ENCODE measurements around the gene TMEM229B. TPM values are rescaled to one million over a fixed set of nuclear protein-coding genes. Genes with fewer than 3 reads are reported as not detected.

The TMEM229B gene
- total and polyA plus RNA-seq, 2 of the 4 experiments (the other 2 are of a cell fraction), result under 0.01 TPM; not detected in 1

DNA sequence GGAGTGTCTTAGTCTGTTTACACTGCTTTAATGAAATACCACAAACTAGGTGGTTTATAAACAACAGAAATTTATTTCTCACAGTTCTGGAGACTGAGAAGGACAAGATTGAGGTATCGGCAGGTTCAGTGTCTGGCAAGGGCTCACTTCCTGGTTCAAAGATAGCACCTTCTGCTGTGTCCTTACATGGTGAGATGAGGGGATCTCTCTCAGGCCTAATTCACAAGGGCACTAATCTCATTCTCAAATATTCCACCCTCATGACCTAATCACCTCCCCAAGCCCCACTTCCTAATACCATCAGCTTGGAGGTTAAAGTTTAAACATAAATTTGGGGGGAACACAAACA, 41.5 kb downstream of the TMEM229B start:
- ATAC-seq (ENCODE audit: low read depth) (no peak), DNase-seq (no peak)
- no peak overlapping the region for H3K23ac ChIP-seq (ENCODE audit: low read depth, low read length)
- no peaks in the 10 kb centered on the region for H4K20me1 ChIP-seq (ENCODE audit: insufficient read depth, low read length)
- no peak overlapping the region for H2BK5ac ChIP-seq (ENCODE audit: low read depth, low read length, poor library complexity, severe bottlenecking)
- TF ChIP-seq RAD21 (IDR thresholded peaks at IDR 0.05; ENCODE audit: low read length), result no peak
- TF ChIP-seq, protein P1, sequence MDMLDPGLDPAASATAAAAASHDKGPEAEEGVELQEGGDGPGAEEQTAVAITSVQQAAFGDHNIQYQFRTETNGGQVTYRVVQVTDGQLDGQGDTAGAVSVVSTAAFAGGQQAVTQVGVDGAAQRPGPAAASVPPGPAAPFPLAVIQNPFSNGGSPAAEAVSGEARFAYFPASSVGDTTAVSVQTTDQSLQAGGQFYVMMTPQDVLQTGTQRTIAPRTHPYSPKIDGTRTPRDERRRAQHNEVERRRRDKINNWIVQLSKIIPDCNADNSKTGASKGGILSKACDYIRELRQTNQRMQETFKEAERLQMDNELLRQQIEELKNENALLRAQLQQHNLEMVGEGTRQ (IDR thresholded peaks at IDR 0.05; ENCODE audit: low read depth, low read length), result no peak
- TF ChIP-seq RCOR1 (IDR thresholded peaks at IDR 0.05; ENCODE audit: insufficient replicate concordance, low read length), result no peak
- TF ChIP-seq MAZ (IDR thresholded peaks at IDR 0.05; ENCODE audit: borderline replicate concordance, low read depth, low read length), result no peak
- no peak for TF ChIP-seq CHD1 (IDR thresholded peaks at IDR 0.05; ENCODE audit: low read depth, low read length)
- no peak for TF ChIP-seq SMC3 (IDR thresholded peaks at IDR 0.05; ENCODE audit: low read depth, low read length)
- no peak for TF ChIP-seq RFX5 (IDR thresholded peaks at IDR 0.05; ENCODE audit: low read depth, low read length)
- TF ChIP-seq, protein P2, sequence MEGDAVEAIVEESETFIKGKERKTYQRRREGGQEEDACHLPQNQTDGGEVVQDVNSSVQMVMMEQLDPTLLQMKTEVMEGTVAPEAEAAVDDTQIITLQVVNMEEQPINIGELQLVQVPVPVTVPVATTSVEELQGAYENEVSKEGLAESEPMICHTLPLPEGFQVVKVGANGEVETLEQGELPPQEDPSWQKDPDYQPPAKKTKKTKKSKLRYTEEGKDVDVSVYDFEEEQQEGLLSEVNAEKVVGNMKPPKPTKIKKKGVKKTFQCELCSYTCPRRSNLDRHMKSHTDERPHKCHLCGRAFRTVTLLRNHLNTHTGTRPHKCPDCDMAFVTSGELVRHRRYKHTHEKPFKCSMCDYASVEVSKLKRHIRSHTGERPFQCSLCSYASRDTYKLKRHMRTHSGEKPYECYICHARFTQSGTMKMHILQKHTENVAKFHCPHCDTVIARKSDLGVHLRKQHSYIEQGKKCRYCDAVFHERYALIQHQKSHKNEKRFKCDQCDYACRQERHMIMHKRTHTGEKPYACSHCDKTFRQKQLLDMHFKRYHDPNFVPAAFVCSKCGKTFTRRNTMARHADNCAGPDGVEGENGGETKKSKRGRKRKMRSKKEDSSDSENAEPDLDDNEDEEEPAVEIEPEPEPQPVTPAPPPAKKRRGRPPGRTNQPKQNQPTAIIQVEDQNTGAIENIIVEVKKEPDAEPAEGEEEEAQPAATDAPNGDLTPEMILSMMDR (conservative IDR thresholded peaks at IDR 0.05; ENCODE audit: low read depth, low read length), result no peak
- TF ChIP-seq, protein P3, sequence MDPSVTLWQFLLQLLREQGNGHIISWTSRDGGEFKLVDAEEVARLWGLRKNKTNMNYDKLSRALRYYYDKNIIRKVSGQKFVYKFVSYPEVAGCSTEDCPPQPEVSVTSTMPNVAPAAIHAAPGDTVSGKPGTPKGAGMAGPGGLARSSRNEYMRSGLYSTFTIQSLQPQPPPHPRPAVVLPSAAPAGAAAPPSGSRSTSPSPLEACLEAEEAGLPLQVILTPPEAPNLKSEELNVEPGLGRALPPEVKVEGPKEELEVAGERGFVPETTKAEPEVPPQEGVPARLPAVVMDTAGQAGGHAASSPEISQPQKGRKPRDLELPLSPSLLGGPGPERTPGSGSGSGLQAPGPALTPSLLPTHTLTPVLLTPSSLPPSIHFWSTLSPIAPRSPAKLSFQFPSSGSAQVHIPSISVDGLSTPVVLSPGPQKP (IDR thresholded peaks at IDR 0.05; ENCODE audit: borderline replicate concordance, low read depth, low read length), result no peak
- no peak for TF ChIP-seq CEBPB (IDR thresholded peaks at IDR 0.05; ENCODE audit: low read depth, low read length)
- H4K91ac ChIP-seq (ENCODE audit: insufficient read depth, low read depth, low read length), result no peak overlapping the region
- no peak overlapping the region for H4K5ac ChIP-seq (ENCODE audit: low read depth, low read length)
- no peak overlapping the region for H3K4me2 ChIP-seq (ENCODE audit: low read depth, low read length)
- H3K27me3 ChIP-seq (ENCODE audit: control insufficient read depth, insufficient read depth, low read length), result peaks cover 28% of the 10 kb centered on the region
- H2BK15ac ChIP-seq (ENCODE audit: low read depth, low read length), result no peak overlapping the region
- WGBS, 2 experiments (ENCODE audit: extremely low coverage in 2 of 2, insufficient read length in 1 of 2), result no CpG with 5 or more reads among the region's 1 CpG
- no peaks in the 10 kb centered on the region for H3K9me3 ChIP-seq (ENCODE audit: control insufficient read depth, insufficient read depth, low read length)
- no peak overlapping the region for H3K27ac ChIP-seq (ENCODE audit: insufficient read depth, low read length)
- no peak overlapping the region for H4K8ac ChIP-seq (ENCODE audit: low read depth in 2 of 2, low read length in 2 of 2)
- no peak overlapping the region for H2BK120ac ChIP-seq (ENCODE audit: low read depth, low read length)
- no peak overlapping the region for H3K14ac ChIP-seq (replicated peaks; ENCODE audit: low read depth, low read length)
- intact Hi-C loops (cut with micrococcal nuclease) (no loop called here), in situ Hi-C loops (cut with MboI; ENCODE audit: low sequenced_read_pairs) (loop anchor here (10.0 to 25.0 kb wide), 2 partner anchors 108 to 265 kb away; partner anchors contain the start of gene RDH12), dilution Hi-C loops (cut with HindIII; ENCODE audit: low sequenced_read_pairs, unreplicated experiment) (no loop called here)
- no peak overlapping the region for H3K18ac ChIP-seq (ENCODE audit: low read depth, low read length)
- no peak overlapping the region for H2AK5ac ChIP-seq (ENCODE audit: low read depth, low read length)
- no peak overlapping the region for H3K4ac ChIP-seq (ENCODE audit: low read depth, low read length)
- H3K9ac ChIP-seq (ENCODE audit: low read depth, low read length), result no peak overlapping the region
- no peaks in the 10 kb centered on the region for H3K9me1 ChIP-seq (ENCODE audit: insufficient read depth, low read length)
- CTCF ChIA-PET, result interaction anchor here (1.2 kb wide), 1 partner anchor 20 kb away, joined by 4 read pairs; no protein-coding TSS in a partner anchor
- no peak overlapping the region for H3K56ac ChIP-seq (ENCODE audit: extremely low read depth, insufficient read depth, low read length)
- H3K4me1 ChIP-seq (ENCODE audit: control insufficient read depth, insufficient read depth, low read length), result no peaks in the 10 kb centered on the region
- no peak overlapping the region for H2AFZ ChIP-seq (replicated peaks; ENCODE audit: low read length, poor library complexity)
- no peak overlapping the region for H3K4me3 ChIP-seq (ENCODE audit: insufficient read depth, low read depth, low read length)
- no peak overlapping the region for H2BK20ac ChIP-seq (ENCODE audit: low read depth, low read length)
- no TSS peak for BruUV-seq (replicated peaks)
- no peaks in the 10 kb centered on the region for H3K36me3 ChIP-seq (ENCODE audit: control insufficient read depth, insufficient read depth, low read length)
- H2AK9ac ChIP-seq (replicated peaks; ENCODE audit: low read depth, low read length, poor library complexity), result no peak overlapping the region
- POLR2A ChIA-PET (ENCODE audit: unreplicated experiment), result no interaction called here
- no peaks in the 10 kb centered on the region for H3K79me1 ChIP-seq (ENCODE audit: low read depth in 1 of 2, low read length in 2 of 2)
